Neuronal stem cell (in vitro differentiated cells): ENCODE results near the gene MXD3.
A peak's percentile ranks its signal among the peaks of the same experiment; 100 is the strongest.

Experiments
- DNase-seq: peaks from one replicate; pipeline ENCODE4 v3.0.0-alpha.2; 2013; ENCODE audit warnings: low spot score
- H2AFZ ChIP-seq: one replicate; pipeline ENCODE4 v1.6.1; 2013; ENCODE audit warnings: mild to moderate bottlenecking, low read length, inconsistent platforms
- H2AK5ac ChIP-seq: 2 replicates; pipeline ENCODE4 v1.6.1; 2013; ENCODE audit warnings: low read depth, mild to moderate bottlenecking, inconsistent platforms, low read length, moderate library complexity, mixed read lengths
- H2BK120ac ChIP-seq: 2 replicates; pipeline ENCODE4 v1.6.1; 2013; ENCODE audit warnings: low read depth, mild to moderate bottlenecking, inconsistent platforms, low read length, moderate library complexity, mixed read lengths
- H2BK12ac ChIP-seq: one replicate; pipeline ENCODE4 v1.6.1; 2013; ENCODE audit warnings: low read length, inconsistent platforms
- H2BK15ac ChIP-seq: 2 replicates; pipeline ENCODE4 v1.6.1; 2013; ENCODE audit warnings: mild to moderate bottlenecking, low read length, inconsistent platforms, mixed read lengths
- H2BK5ac ChIP-seq: one replicate; pipeline ENCODE4 v1.6.1; 2013; ENCODE audit warnings: inconsistent platforms, mild to moderate bottlenecking, low read length, moderate library complexity
- H3K14ac ChIP-seq: one replicate; pipeline ENCODE4 v1.6.1; 2013; ENCODE audit warnings: low read length, inconsistent platforms
- H3K18ac ChIP-seq: 2 replicates; pipeline ENCODE4 v1.6.1; 2013; ENCODE audit warnings: low read length, inconsistent platforms
- H3K23ac ChIP-seq: 2 replicates; pipeline ENCODE4 v1.6.1; 2013; ENCODE audit warnings: low read depth, mild to moderate bottlenecking, mixed read lengths, low read length, inconsistent platforms; ENCODE audit not compliant: poor library complexity
- H3K27ac ChIP-seq: replicated peaks from 3 replicates; pipeline ENCODE4 v1.5.1; 2013; ENCODE audit warnings: low read length, inconsistent platforms
- H3K27me3 ChIP-seq, 3 experiments: 2 replicates each; pipeline ENCODE4 v1.6.1; 2013; ENCODE audit warnings: low read length in 3 of 3, mild to moderate bottlenecking in 2 of 3, inconsistent platforms in 1 of 3, low read depth in 1 of 3, mixed read lengths in 1 of 3, moderate library complexity in 1 of 3; ENCODE audit not compliant: control insufficient read depth in 3 of 3, insufficient read depth in 3 of 3
- H3K36me3 ChIP-seq, 2 donors: replicated peaks in 1 of 2; 2 replicates each; pipeline ENCODE4 v1.6.1; 2013; ENCODE audit warnings: low read length in 2 of 2; ENCODE audit not compliant: control insufficient read depth in 2 of 2, insufficient read depth in 2 of 2
- H3K4ac ChIP-seq: 2 replicates; pipeline ENCODE4 v1.6.1; 2013; ENCODE audit warnings: inconsistent platforms, mild to moderate bottlenecking, low read length, moderate library complexity
- H3K4me1 ChIP-seq, 2 donors: 1 replicate in 1 of 2; 2 replicates in 1 of 2; pipeline ENCODE4 v1.6.1; 2013; ENCODE audit warnings: low read length in 2 of 2, low read depth in 1 of 2; ENCODE audit not compliant: control insufficient read depth in 2 of 2, insufficient read depth in 1 of 2
- H3K4me2 ChIP-seq: one replicate; pipeline ENCODE4 v1.6.1; 2013; ENCODE audit warnings: mild to moderate bottlenecking, low read length, inconsistent platforms; ENCODE audit not compliant: insufficient read depth, poor library complexity, severe bottlenecking
- H3K4me3 ChIP-seq, 2 donors: 2 replicates each; pipeline ENCODE4 v1.5.1; 2013; ENCODE audit warnings: low read length in 2 of 2, mild to moderate bottlenecking in 2 of 2, inconsistent platforms in 1 of 2, moderate library complexity in 1 of 2
- H3K79me1 ChIP-seq: one replicate; pipeline ENCODE4 v1.6.1; 2013; ENCODE audit warnings: low read depth, mild to moderate bottlenecking, inconsistent platforms, low read length, moderate library complexity
- H3K9ac ChIP-seq: one replicate; pipeline ENCODE4 v1.6.1; 2013; ENCODE audit warnings: mild to moderate bottlenecking, low read depth, low read length, inconsistent platforms; ENCODE audit not compliant: poor library complexity
- H3K9me3 ChIP-seq, 2 donors: replicated peaks in 1 of 2; 2 replicates each; pipeline versions ENCODE3 to v1.6.1; 2013; ENCODE audit warnings: low read length in 2 of 2, mild to moderate bottlenecking in 2 of 2, inconsistent platforms in 1 of 2, low read depth in 1 of 2, mixed read lengths in 1 of 2, moderate library complexity in 1 of 2; ENCODE audit not compliant: control insufficient read depth in 2 of 2, insufficient read depth in 1 of 2
- H4K8ac ChIP-seq: one replicate; pipeline ENCODE4 v1.6.1; 2013; ENCODE audit warnings: low read depth, mild to moderate bottlenecking, inconsistent platforms, low read length, moderate library complexity
- H4K91ac ChIP-seq: one replicate; pipeline ENCODE4 v1.6.1; 2013; ENCODE audit warnings: low read length, low read depth, mild to moderate bottlenecking, inconsistent platforms; ENCODE audit not compliant: poor library complexity
- WGBS, 2 donors: extraction: QIAGEN DNeasy Blood & Tissue Kit; methylation state at CpG; one replicate each; pipeline ENCODE4 v1.1.7; 2013; ENCODE audit warnings: missing lambda C conversion rate in 2 of 2, mixed read lengths in 1 of 2; ENCODE audit not compliant: insufficient read length in 2 of 2, insufficient replicate concordance in 1 of 2; ENCODE audit errors: extremely low coverage in 2 of 2; 5-methylcytosine and 5-hydroxymethylcytosine counted together

Gene MXD3

DNA sequence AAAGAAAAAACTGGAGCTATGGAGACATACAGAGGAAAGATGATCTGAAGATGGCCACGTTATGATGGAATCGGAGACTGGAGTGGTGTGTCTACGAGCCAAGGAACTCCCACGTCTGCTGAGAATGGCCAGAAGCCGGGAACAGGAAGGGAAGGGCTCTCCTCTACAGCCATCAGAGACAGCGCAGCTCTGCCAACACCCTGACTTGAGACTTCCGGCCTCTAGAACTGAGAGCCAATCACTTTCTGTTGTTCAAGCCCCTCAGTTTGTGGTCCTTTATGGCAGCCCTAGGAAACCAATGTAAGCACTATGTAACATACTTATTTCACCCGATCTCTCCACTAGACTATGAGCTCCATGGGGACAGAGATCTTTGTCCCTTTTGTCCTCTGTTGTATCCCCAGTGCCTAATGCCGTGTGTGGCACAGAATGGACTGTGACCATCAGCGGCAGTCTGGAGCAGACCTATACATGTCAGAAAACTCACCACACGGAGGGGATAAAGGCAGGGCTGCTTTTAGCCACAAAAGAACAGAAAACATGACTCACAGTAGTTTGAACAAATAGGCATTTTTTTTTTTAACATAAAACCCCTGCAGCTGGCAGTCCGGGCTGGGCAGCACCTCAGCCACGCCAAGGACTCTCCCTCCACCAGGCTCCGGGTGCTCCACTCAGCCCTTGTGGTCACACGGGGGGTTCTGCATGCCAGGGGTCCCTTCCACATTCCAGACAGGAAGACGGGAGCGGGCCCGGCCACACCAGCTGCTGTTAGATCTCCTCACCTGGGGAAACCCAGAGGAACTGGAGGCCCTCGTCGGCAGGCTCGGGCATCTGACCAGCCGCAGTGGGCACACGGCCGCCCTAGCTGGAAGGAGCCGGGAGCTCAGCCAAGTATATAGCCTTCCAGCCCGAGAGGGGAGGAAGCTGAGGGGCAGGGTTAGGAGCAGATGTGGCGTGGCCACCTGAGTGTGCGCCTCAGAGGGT is 16.1 kb upstream of the MXD3 start:
- Histone ChIP-seq H3K4me2 (no peak overlapping the region), H2AFZ (no peak overlapping the region), H4K91ac (no peak overlapping the region), H2BK5ac (no peak overlapping the region), H3K23ac (peak overlapping the region; percentile 17), H3K4ac (peak overlapping the region; percentile 53), H3K4me1 (peaks cover 0 to 7% of the 10 kb centered on the region in 2 donors), H3K4me3 (no peak overlapping the region), H2BK120ac (peak overlapping the region; percentile 17), H3K9me3 (no peaks in the 10 kb centered on the region), H3K27me3 (no peaks in the 10 kb centered on the region), H3K14ac (no peak overlapping the region), H4K8ac (peak overlapping the region; percentile 50), H3K27ac (no peak overlapping the region), H2BK15ac (peak overlapping the region; percentile 64), H2AK5ac (peak overlapping the region; percentile 14), H2BK12ac (no peak overlapping the region), H3K18ac (no peak overlapping the region), H3K9ac (no peak overlapping the region), H3K79me1 (no peaks in the 10 kb centered on the region), H3K36me3 (peaks cover 2 to 34% of the 10 kb centered on the region in 2 donors)
- no CpG with 5 or more reads among the region's 28 CpGs for WGBS, 2 donors
- no peak for DNase-seq

DNA sequence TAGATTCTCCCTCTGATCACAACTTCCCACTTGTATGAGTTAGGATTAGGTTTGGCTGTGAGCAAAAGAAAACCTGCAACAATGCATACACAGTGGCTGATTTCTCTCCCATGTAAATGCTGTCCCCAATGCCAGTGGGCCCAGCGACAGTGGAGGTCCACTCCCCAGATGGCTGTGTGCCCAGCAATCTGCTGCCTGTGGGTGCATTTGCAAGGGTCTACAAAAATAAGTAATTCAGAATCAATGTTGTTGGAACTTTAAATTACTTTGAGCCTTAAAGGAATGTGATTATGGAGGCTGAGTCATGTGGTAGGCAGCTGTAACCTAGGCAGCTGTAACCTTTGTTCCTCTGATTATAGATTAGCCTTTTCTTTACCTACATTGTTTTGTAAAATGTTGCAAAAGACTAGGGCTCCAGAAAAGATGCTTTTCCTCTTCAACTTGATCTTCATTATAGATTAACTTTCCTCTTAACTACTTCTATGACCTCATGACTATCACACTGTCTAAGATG is 14.2 kb upstream of the MXD3 start:
- Histone ChIP-seq H3K4me3 (no peak overlapping the region), H2BK15ac (no peak overlapping the region), H4K8ac (no peak overlapping the region), H3K23ac (no peak overlapping the region), H3K79me1 (no peaks in the 10 kb centered on the region), H4K91ac (no peak overlapping the region), H3K4me2 (no peak overlapping the region), H2BK12ac (no peak overlapping the region), H3K18ac (no peak overlapping the region), H3K9ac (no peak overlapping the region), H3K27me3 (no peaks in the 10 kb centered on the region), H3K9me3 (no peaks in the 10 kb centered on the region), H3K4ac (no peak overlapping the region), H2BK120ac (no peak overlapping the region), H3K4me1 (peaks cover 0 to 7% of the 10 kb centered on the region in 2 donors), H2BK5ac (no peak overlapping the region), H3K36me3 (peaks cover 2 to 16% of the 10 kb centered on the region in 2 donors), H2AK5ac (no peak overlapping the region), H3K14ac (no peak overlapping the region), H3K27ac (no peak overlapping the region), H2AFZ (no peak overlapping the region)
- no CpG with 5 or more reads among the region's 1 CpG for whole genome bisulfite sequencing, 2 donors
- no peak for DNase-seq

DNA sequence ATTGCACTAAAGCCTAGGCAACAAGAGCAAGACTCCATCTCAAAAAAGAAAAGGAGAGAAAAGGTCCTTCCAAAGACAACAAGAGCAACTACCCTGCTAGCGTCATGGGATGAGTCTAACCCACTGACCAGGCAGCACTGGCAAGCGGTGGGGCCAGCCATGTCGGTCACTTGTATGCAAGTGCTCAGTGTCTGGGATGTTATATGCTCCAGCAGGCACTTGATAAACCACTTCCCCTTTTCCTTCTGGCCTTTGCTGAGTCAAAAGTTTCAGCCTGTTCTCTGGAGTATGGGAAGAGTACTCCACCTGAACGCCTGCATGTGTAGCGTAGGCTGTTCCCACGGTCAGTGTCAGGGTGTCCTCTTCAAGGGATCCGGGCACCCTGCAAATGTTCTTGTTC is 9.2 kb upstream of the MXD3 start:
- no peak overlapping the region for H3K4me2 ChIP-seq
- peaks cover 0 to 2% of the 10 kb centered on the region in 2 donors for H3K4me1 ChIP-seq
- no peaks in the 10 kb centered on the region for H3K27me3 ChIP-seq
- no peak overlapping the region for H3K4ac ChIP-seq
- no peak overlapping the region for H2AK5ac ChIP-seq
- H2BK12ac ChIP-seq: no peak overlapping the region
- no peak overlapping the region for H3K14ac ChIP-seq
- no peak for DNase-seq
- no peak overlapping the region for H3K4me3 ChIP-seq
- H2BK15ac ChIP-seq: no peak overlapping the region
- WGBS, 2 donors: no CpG with 5 or more reads among the region's 7 CpGs
- H2BK5ac ChIP-seq: no peak overlapping the region
- H4K8ac ChIP-seq: no peak overlapping the region
- H4K91ac ChIP-seq: no peak overlapping the region
- H2BK120ac ChIP-seq: no peak overlapping the region
- H2AFZ ChIP-seq: no peak overlapping the region
- H3K18ac ChIP-seq: no peak overlapping the region
- peaks cover 0 to 9% of the 10 kb centered on the region in 2 donors for H3K9me3 ChIP-seq
- peaks cover 0 to 2% of the 10 kb centered on the region in 2 donors for H3K36me3 ChIP-seq
- H3K27ac ChIP-seq: no peak overlapping the region
- H3K9ac ChIP-seq: no peak overlapping the region
- H3K23ac ChIP-seq: no peak overlapping the region
- H3K79me1 ChIP-seq: no peaks in the 10 kb centered on the region

DNA sequence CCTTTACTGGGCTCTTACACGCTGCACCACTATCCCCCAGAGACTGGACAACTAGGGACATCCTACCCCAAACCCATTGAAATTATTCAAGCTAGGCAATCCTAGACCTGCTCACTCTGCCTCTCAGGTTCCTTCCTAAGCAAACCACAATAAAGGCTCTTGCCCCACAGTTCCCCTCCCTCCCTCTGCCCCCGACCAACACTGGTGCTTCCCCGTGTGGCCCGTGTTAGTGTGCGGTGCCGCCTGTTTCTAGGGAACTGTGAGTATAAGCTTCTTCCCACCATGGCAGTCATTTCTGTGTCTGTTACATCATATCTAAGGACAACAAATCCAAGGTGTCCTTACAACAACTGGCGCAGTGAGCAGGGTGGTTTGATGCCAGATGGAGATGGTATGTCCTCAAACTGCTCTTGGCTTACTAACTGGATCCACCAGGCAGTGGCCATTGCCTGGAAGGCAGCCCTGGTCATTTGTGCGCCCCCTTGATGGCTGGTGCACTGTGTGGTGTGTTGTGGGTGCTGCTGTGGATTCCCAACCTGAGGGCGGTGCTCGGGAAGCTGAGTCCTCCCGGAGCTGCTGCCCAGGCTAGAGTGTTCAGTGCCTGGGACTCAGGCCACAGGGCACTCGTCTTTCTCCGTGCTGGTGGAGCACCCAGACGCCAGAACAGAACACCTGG is 8.4 kb upstream of the MXD3 start:
- no peak for DNase-seq
- no peak overlapping the region for H4K91ac ChIP-seq
- H3K4ac ChIP-seq: no peak overlapping the region
- no peak overlapping the region for H4K8ac ChIP-seq
- no peak overlapping the region for H2BK120ac ChIP-seq
- H3K23ac ChIP-seq: no peak overlapping the region
- H3K4me3 ChIP-seq: no peak overlapping the region
- no peak overlapping the region for H2AFZ ChIP-seq
- no peak overlapping the region for H3K4me2 ChIP-seq
- no peaks in the 10 kb centered on the region for H3K4me1 ChIP-seq
- peaks cover 0 to 2% of the 10 kb centered on the region in 2 donors for H3K36me3 ChIP-seq
- no peak overlapping the region for H3K27ac ChIP-seq
- H3K9me3 ChIP-seq: peaks cover 0 to 9% of the 10 kb centered on the region in 2 donors
- no peak overlapping the region for H2BK12ac ChIP-seq
- no peak overlapping the region for H3K9ac ChIP-seq
- WGBS, 2 donors: no CpG with 5 or more reads among the region's 14 CpGs
- H3K79me1 ChIP-seq: no peaks in the 10 kb centered on the region
- H3K14ac ChIP-seq: no peak overlapping the region
- peak overlapping the region; percentile 61 for H2BK5ac ChIP-seq
- no peak overlapping the region for H2BK15ac ChIP-seq
- H3K18ac ChIP-seq: no peak overlapping the region
- no peak overlapping the region for H2AK5ac ChIP-seq
- no peaks in the 10 kb centered on the region for H3K27me3 ChIP-seq
